SK-N-MC (cell line): ENCODE data around the gene ZDHHC11.

Experiments
- FOXP2 ChIP-seq: optimal IDR thresholded peaks from 2 replicates; pipeline ENCODE3; 2011; ENCODE audit warnings: mild to moderate bottlenecking, moderate library complexity; ENCODE audit not compliant: insufficient read depth; ENCODE audit errors: extremely low read length, control extremely low read depth
- POLR2AphosphoS5 ChIP-seq: IDR thresholded peaks from 2 replicates; pipeline ENCODE4 v1.6.1; 2012; ENCODE audit warnings: mild to moderate bottlenecking, low read depth, low read length, borderline replicate concordance

DNA sequence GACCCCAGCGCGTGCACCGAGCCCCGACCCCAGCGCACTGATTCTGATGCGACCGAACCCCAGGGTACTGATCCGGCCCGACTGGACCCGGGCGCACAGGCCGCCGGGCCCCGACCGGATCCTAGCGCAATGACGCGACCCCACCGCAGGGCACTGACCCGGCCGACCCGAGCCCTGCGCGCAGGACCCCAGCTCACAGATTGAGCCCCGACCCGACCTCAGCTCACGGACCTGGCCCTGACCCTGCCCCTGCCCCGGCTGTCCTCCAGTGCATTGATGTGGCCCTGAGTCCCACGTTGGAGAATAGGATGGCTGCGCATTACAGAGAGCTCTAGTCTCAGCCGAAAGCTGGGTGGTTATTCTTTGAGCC, 42.3 kb upstream of the ZDHHC11 start:
- TF ChIP-seq FOXP2 (no peak), POLR2AphosphoS5 (no peak)
